Endodermal cell (in vitro differentiated cells): ENCODE data around the gene CALHM3. TPM values are rescaled to one million over a fixed set of nuclear protein-coding genes. Genes with fewer than 3 reads are reported as not detected.

ENCODE experiments used
- DNase-seq: peaks from one replicate; pipeline ENCODE4 v3.0.0-alpha.2; 2017
- H3K27ac ChIP-seq: 2 replicates; pipeline ENCODE4 v1.5.1; 2013; ENCODE audit warnings: mild to moderate bottlenecking, low read depth, low read length, moderate library complexity
- H3K27me3 ChIP-seq: 2 replicates; pipeline ENCODE4 v1.6.1; 2013; ENCODE audit warnings: mild to moderate bottlenecking, low read length, moderate library complexity; ENCODE audit not compliant: insufficient read depth, control insufficient read depth, poor library complexity, severe bottlenecking
- H3K36me3 ChIP-seq: 2 replicates; pipeline ENCODE4 v1.7.0; 2013; ENCODE audit warnings: mild to moderate bottlenecking, low read length, moderate library complexity; ENCODE audit not compliant: control insufficient read depth, insufficient read depth
- H3K4me1 ChIP-seq: one replicate; pipeline ENCODE4 v1.7.0; 2013; ENCODE audit warnings: low read length; ENCODE audit not compliant: control insufficient read depth, insufficient read depth
- H3K4me3 ChIP-seq: 2 replicates; pipeline ENCODE4 v1.5.1; 2013; ENCODE audit warnings: mild to moderate bottlenecking, low read length, moderate library complexity
- H3K9ac ChIP-seq: 2 replicates; pipeline ENCODE4 v1.6.1; 2013; ENCODE audit warnings: mild to moderate bottlenecking, low read length, moderate library complexity; ENCODE audit not compliant: poor library complexity, severe bottlenecking; ENCODE audit errors: extremely low read depth
- H3K9me3 ChIP-seq: 2 replicates; pipeline ENCODE4 v1.6.1; 2013; ENCODE audit warnings: mild to moderate bottlenecking, low read length, moderate library complexity; ENCODE audit not compliant: control insufficient read depth
- H3K27ac Mint-ChIP-seq: 2 replicates; pipeline ENCODE4 v1.8.0; 2020; ENCODE audit warnings: mixed read lengths
- H3K27me3 Mint-ChIP-seq: 2 replicates; pipeline ENCODE4 v1.8.0; 2021; ENCODE audit warnings: mild to moderate bottlenecking, mixed read lengths; ENCODE audit not compliant: insufficient read depth
- H3K36me3 Mint-ChIP-seq: 2 replicates; pipeline ENCODE4 v1.8.0; 2020; ENCODE audit warnings: low read depth, mixed read lengths
- H3K4me1 Mint-ChIP-seq: 2 replicates; pipeline ENCODE4 v1.8.0; 2020; ENCODE audit warnings: mixed read lengths
- H3K4me3 Mint-ChIP-seq: 2 replicates; pipeline ENCODE4 v1.8.0; 2020; ENCODE audit warnings: mild to moderate bottlenecking, moderate library complexity, mixed read lengths
- H3K9me3 Mint-ChIP-seq: 2 replicates; pipeline ENCODE4 v1.8.0; 2020; ENCODE audit warnings: mild to moderate bottlenecking, mixed read lengths
- CTCF ChIP-seq: fragments of 200-600 bp; sonication (generic); conservative IDR thresholded peaks from 2 replicates; pipeline ENCODE4 v1.5.0; 2021; ENCODE audit warnings: antibody characterized with exemption, mild to moderate bottlenecking
- WGBS, 2 experiments: methylation state at CpG; one replicate each; pipeline versions ENCODE4 v1.1.5 to v1.1.7; 2013; ENCODE audit warnings: missing lambda C conversion rate in 2 of 2, mixed read lengths in 1 of 2; ENCODE audit not compliant: insufficient coverage in 1 of 2, insufficient read length in 1 of 2; 5-methylcytosine and 5-hydroxymethylcytosine counted together
- total RNA-seq, 2 donors: library from RNA; stranded (reverse); fragmentation: NEBNext Ultra II Directional in 1 of 2; extraction: Animal tissue kit (Norgen Biotek cat#: 25700) in 1 of 2; gene quantifications; 2 replicates in 1 of 2; 3 replicates in 1 of 2; pipeline ENCODE4 v1.2.1, GENCODE V29; 2021

Gene CALHM3
- total RNA-seq, 2 donors from 2014 or later: not detected

GRCh38 chr10:103476046-103476768 is 2.8 kb downstream of the CALHM3 start:
- H3K9me3 Mint-ChIP-seq: no peaks in the 10 kb centered on the region
- H3K4me3 ChIP-seq: no peak overlapping the region
- H3K27me3 Mint-ChIP-seq: no peaks in the 10 kb centered on the region
- H3K4me3 Mint-ChIP-seq: no peak overlapping the region
- H3K4me1 ChIP-seq: peaks cover 4% of the 10 kb centered on the region
- peak; percentile 90 for DNase-seq
- 66 to 72% methylated on average over 8 to 11 of the region's 11 CpGs for WGBS, 2 experiments
- peaks cover 5% of the 10 kb centered on the region for H3K4me1 Mint-ChIP-seq
- no peaks in the 10 kb centered on the region for H3K36me3 Mint-ChIP-seq
- no peaks in the 10 kb centered on the region for H3K9me3 ChIP-seq
- no peaks in the 10 kb centered on the region for H3K36me3 ChIP-seq
- no peak overlapping the region for H3K27ac ChIP-seq
- no peaks in the 10 kb centered on the region for H3K27me3 ChIP-seq
- H3K27ac Mint-ChIP-seq: no peak overlapping the region
- TF ChIP-seq CTCF: peak; percentile 82
- H3K9ac ChIP-seq: no peak overlapping the region

GRCh38 chr10:103475437-103475836 is 3.6 kb downstream of the CALHM3 start:
- Mint-ChIP-seq H3K9me3 (no peaks in the 10 kb centered on the region), H3K27ac (no peak overlapping the region), H3K36me3 (no peaks in the 10 kb centered on the region), H3K4me1 (peaks cover 8% of the 10 kb centered on the region), H3K4me3 (no peak overlapping the region), H3K27me3 (peaks cover under 1% of the 10 kb centered on the region)
- Histone ChIP-seq H3K9me3 (no peaks in the 10 kb centered on the region), H3K27me3 (no peaks in the 10 kb centered on the region), H3K4me3 (no peak overlapping the region), H3K36me3 (no peaks in the 10 kb centered on the region), H3K27ac (no peak overlapping the region), H3K9ac (no peak overlapping the region), H3K4me1 (peaks cover 4% of the 10 kb centered on the region)
- WGBS, 2 experiments: 79 to 100% methylated on average over 2 to 4 of the region's 4 CpGs
- DNase-seq: peak; percentile 56
- no peak for TF ChIP-seq CTCF

GRCh38 chr10:103474077-103474476 is 5.0 kb downstream of the CALHM3 start:
- H3K36me3 ChIP-seq: no peaks in the 10 kb centered on the region
- Mint-ChIP-seq H3K9me3 (no peaks in the 10 kb centered on the region), H3K27me3 (peaks cover 5% of the 10 kb centered on the region), H3K36me3 (no peaks in the 10 kb centered on the region), H3K4me1 (peaks cover 8% of the 10 kb centered on the region), H3K4me3 (no peak overlapping the region), H3K27ac (no peak overlapping the region)
- H3K4me1 ChIP-seq: peaks cover 4% of the 10 kb centered on the region
- WGBS, 2 experiments: 82 to 91% methylated on average over 3 of the region's 3 CpGs
- H3K27ac ChIP-seq: no peak overlapping the region
- no peak overlapping the region for H3K9ac ChIP-seq
- no peak for DNase-seq
- no peaks in the 10 kb centered on the region for H3K27me3 ChIP-seq
- no peak overlapping the region for H3K4me3 ChIP-seq
- no peak for TF ChIP-seq CTCF
- H3K9me3 ChIP-seq: no peaks in the 10 kb centered on the region
